HUES6 (cell line): ENCODE results near the gene EIF5A.

Source experiments
- H3K27ac ChIP-seq: 2 replicates; pipeline ENCODE4 v1.7.0; 2013; ENCODE audit warnings: low read depth, mild to moderate bottlenecking, low read length, inconsistent platforms
- H3K27me3 ChIP-seq: 2 replicates; pipeline ENCODE4 v1.6.1; 2013; ENCODE audit warnings: low read length; ENCODE audit not compliant: control insufficient read depth, insufficient read depth
- H3K36me3 ChIP-seq: 2 replicates; pipeline ENCODE4 v1.6.1; 2013; ENCODE audit warnings: low read length; ENCODE audit not compliant: control insufficient read depth, insufficient read depth
- H3K4me1 ChIP-seq: 2 replicates; pipeline ENCODE4 v1.6.1; 2013; ENCODE audit warnings: low read length; ENCODE audit not compliant: control insufficient read depth, insufficient read depth
- H3K4me3 ChIP-seq: 2 replicates; pipeline ENCODE4 v1.5.1; 2013; ENCODE audit warnings: low read depth, low read length
- H3K9ac ChIP-seq: one replicate; pipeline ENCODE4 v1.6.1; 2013; ENCODE audit warnings: mild to moderate bottlenecking, low read length
- H3K9me3 ChIP-seq: 2 replicates; pipeline ENCODE4 v1.6.1; 2013; ENCODE audit warnings: low read depth, low read length; ENCODE audit not compliant: control insufficient read depth, insufficient read depth

The EIF5A gene

GRCh38 chr17:7314719-7315569, 7.5 kb downstream of the EIF5A start, which contains the start of gene GPS2:
Gene GPS2 (minus strand): TSS chr17:7315360. CDS start chr17:7315052, 308 bp downstream.
- Histone ChIP-seq H3K4me1 (peaks cover 14% of the 10 kb centered on the region), H3K27me3 (no peaks in the 10 kb centered on the region), H3K9ac (peak within 1 kb of the TSS; percentile 84), H3K27ac (peak within 1 kb of the TSS; percentile 94), H3K9me3 (no peaks in the 10 kb centered on the region), H3K36me3 (peaks cover 74% of the 10 kb centered on the region), H3K4me3 (peak within 1 kb of the TSS; percentile 90)

- H3K36me3 ChIP-seq = peaks cover 72% of the 10 kb centered on the region
- peak overlapping the region; percentile 94 for H3K27ac ChIP-seq
- H3K4me3 ChIP-seq = peak overlapping the region; percentile 90
- H3K9ac ChIP-seq = peak overlapping the region; percentile 84
- H3K9me3 ChIP-seq = no peaks in the 10 kb centered on the region
- peaks cover 14% of the 10 kb centered on the region for H3K4me1 ChIP-seq
- H3K27me3 ChIP-seq = no peaks in the 10 kb centered on the region
Observed at GRCh38 chr17:7315570-7316235, 8.3 kb downstream of the EIF5A start.

GRCh38 chr17:7317161-7317803, 9.9 kb downstream of the EIF5A start:
- H3K27me3 ChIP-seq = no peaks in the 10 kb centered on the region
- no peak overlapping the region for H3K9ac ChIP-seq
- peaks cover 73% of the 10 kb centered on the region for H3K36me3 ChIP-seq
- no peaks in the 10 kb centered on the region for H3K9me3 ChIP-seq
- H3K4me3 ChIP-seq = no peak overlapping the region
- H3K4me1 ChIP-seq = peaks cover 14% of the 10 kb centered on the region
- no peak overlapping the region for H3K27ac ChIP-seq

- Histone ChIP-seq H3K27me3 (no peaks in the 10 kb centered on the region), H3K27ac (no peak overlapping the region), H3K9me3 (no peaks in the 10 kb centered on the region), H3K36me3 (peaks cover 73% of the 10 kb centered on the region), H3K9ac (no peak overlapping the region), H3K4me3 (no peak overlapping the region), H3K4me1 (peaks cover 14% of the 10 kb centered on the region)
Observed at GRCh38 chr17:7318121-7318860, 10.9 kb downstream of the EIF5A start.

GRCh38 chr17:7321466-7321865, 14.0 kb downstream of the EIF5A start:
- H3K36me3 ChIP-seq = peaks cover 83% of the 10 kb centered on the region
- no peaks in the 10 kb centered on the region for H3K9me3 ChIP-seq
- no peak overlapping the region for H3K9ac ChIP-seq

DNA sequence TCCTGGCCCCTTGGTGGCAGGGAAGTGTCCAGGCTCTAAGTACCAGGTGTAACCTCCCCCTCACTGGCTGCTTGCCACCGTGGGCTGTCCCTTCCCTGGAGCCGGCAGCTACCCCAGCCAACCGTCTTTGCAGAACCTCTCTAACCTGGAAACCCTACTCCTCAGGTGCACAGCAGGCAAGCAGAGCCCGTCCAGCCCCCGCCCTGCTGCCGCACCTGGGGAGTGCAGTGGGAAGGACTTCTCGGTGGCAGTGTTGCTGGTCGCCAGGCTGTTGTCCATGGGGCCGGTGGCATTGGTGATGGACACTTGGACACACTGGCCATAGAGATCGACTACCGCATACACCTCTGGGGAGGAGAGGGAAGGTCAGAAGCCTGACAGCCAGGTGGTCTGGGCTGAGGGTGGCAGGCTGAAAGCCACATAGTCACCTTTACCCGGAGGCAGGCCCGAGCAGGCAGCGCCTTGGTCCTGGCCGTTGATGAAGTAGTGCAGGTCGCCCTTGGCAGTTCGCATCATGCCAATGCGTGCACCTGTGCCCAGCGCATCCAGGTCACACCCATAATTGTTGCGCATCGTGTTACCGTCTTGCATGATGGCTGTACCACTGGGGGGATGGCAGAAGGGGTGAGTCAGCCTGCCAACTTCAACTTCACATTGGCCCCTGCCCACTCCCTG, 15.2 kb downstream of the EIF5A start:
- Histone ChIP-seq H3K9ac (no peak overlapping the region), H3K36me3 (peaks cover 80% of the 10 kb centered on the region), H3K27me3 (no peaks in the 10 kb centered on the region)

More at GRCh38 chr17:7321466-7321865, 14.0 kb downstream of the EIF5A start:
- no peaks in the 10 kb centered on the region for H3K4me1 ChIP-seq
- H3K27ac ChIP-seq = no peak overlapping the region
- H3K4me3 ChIP-seq = no peak overlapping the region
- H3K27me3 ChIP-seq = no peaks in the 10 kb centered on the region

DNA sequence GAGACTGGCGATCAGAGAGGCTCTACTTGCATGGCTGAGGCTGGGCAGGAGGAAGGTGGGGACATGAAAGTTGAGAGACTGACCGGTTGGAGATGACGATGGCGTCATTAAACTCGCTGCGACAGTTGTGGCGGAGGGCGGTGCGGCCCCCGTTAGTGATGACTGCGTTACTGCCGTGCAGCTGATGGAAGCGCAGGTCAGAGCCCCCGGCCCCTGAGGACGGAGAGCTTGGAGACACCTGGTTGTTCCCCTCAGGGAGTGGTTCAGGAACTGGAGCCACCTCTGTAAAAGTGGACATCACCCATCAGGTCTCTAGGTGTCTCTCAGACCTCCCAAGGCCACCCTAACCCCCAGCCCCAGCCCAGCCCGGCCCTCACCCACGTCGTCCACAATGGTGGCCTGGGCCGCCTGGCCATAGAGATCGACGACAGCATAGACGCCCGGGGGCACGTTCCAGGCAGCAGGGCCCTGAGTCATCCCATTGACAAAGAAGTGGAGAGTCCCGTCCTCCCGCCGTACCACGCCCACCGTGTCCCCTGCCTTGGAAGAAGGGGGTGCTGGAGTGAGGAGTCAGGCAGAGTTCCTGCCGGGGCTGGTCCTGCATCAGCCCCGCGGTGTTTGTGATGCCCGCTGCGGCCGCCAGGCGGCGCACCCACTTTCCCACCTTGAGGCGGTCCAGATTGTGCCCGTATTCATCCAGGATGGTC, 16.5 kb downstream of the EIF5A start:
- Histone ChIP-seq H3K36me3 (peaks cover 68% of the 10 kb centered on the region), H3K27me3 (no peaks in the 10 kb centered on the region), H3K4me1 (no peaks in the 10 kb centered on the region; the same call in 1 of the 2 replicates), H3K9me3 (no peaks in the 10 kb centered on the region), H3K9ac (no peak overlapping the region), H3K4me3 (no peak overlapping the region), H3K27ac (no peak overlapping the region)

More for the DNA sequence above, 15.2 kb downstream of the EIF5A start:
- no peak overlapping the region for H3K27ac ChIP-seq
- no peaks in the 10 kb centered on the region for H3K4me1 ChIP-seq
- H3K4me3 ChIP-seq = no peak overlapping the region
- no peaks in the 10 kb centered on the region for H3K9me3 ChIP-seq

DNA sequence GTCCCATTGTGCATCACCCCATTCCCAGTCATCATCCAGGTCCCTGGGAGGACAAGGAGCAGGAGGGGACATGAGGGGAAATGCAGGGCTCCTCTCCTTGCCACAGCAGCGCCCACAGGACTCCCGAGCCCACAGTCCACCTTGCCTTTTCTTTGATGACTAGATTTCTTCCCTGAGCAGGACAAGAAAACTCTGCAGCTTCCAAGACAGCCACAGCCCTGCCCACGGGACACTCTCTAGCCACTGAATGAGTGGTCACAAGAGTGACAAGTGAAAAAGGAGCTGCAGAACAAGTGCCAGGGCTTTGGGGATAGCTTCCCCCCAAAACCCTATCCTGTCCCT, 17.0 kb downstream of the EIF5A start:
- H3K36me3 ChIP-seq = peaks cover 65% of the 10 kb centered on the region
- no peak overlapping the region for H3K4me3 ChIP-seq
- H3K9ac ChIP-seq = no peak overlapping the region
- no peaks in the 10 kb centered on the region for H3K27me3 ChIP-seq
- H3K9me3 ChIP-seq = no peaks in the 10 kb centered on the region
- no peaks in the 10 kb centered on the region; the same call in 1 of the 2 replicates for H3K4me1 ChIP-seq
- no peak overlapping the region for H3K27ac ChIP-seq

DNA sequence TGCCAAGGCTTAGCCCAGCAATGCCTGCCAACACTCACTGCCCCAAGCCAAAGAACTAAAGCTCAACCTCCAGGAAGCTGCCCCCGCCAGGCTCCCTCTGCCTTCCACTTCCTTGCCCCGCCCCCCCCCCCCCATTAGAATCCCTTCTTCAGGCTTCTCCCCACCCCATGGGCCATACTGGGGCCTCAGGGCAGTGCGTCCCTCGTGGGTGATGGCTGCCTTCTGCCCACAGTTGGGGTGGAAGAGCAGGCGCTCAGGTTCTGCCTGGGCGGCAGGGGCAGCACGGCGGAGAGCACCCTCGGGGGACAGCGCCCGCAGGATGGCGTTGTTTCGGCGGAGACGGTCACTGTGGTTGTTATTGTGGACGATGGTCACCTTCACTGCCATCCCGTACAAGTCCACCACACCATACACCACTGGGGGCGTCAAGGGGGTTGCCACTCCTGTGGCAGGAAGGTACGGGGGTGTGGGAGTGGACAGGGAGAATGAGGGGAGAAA, 17.7 kb downstream of the EIF5A start:
- Histone ChIP-seq H3K9me3 (no peaks in the 10 kb centered on the region), H3K27ac (no peak overlapping the region), H3K4me3 (no peak overlapping the region), H3K4me1 (no peaks in the 10 kb centered on the region; the same call in 1 of the 2 replicates), H3K27me3 (no peaks in the 10 kb centered on the region), H3K36me3 (peaks cover 65% of the 10 kb centered on the region), H3K9ac (no peak overlapping the region)
